NT2/D1 (cell line): ENCODE data around the gene SEPTIN8.

Experiments used
- DNase-seq: peaks from one replicate; pipeline ENCODE4 v3.0.0-alpha.2; 2011; ENCODE audit warnings: low read depth, low spot score
- H3K27me3 ChIP-seq: 2 replicates; pipeline ENCODE4 v1.6.0; 2011; ENCODE audit warnings: mild to moderate bottlenecking; ENCODE audit not compliant: insufficient read length, insufficient read depth
- H3K36me3 ChIP-seq: 2 replicates; pipeline ENCODE4 v1.6.1; 2011; ENCODE audit warnings: mild to moderate bottlenecking, low read length, mixed read lengths; ENCODE audit not compliant: insufficient read depth, insufficient read length
- H3K4me1 ChIP-seq: 2 replicates; pipeline ENCODE4 v1.5.1; 2011; ENCODE audit not compliant: insufficient read depth, insufficient read length
- H3K4me3 ChIP-seq: 2 replicates; pipeline ENCODE4 v1.5.1; 2011; ENCODE audit warnings: low read depth; ENCODE audit not compliant: insufficient read length
- H3K9ac ChIP-seq: 2 replicates; pipeline ENCODE4 v1.6.0; 2011; ENCODE audit warnings: low read depth; ENCODE audit not compliant: insufficient read length
- H3K9me3 ChIP-seq: 2 replicates; pipeline ENCODE4 v1.5.1; 2011; ENCODE audit warnings: mild to moderate bottlenecking, low read length; ENCODE audit not compliant: insufficient read depth
- SUZ12 ChIP-seq: IDR thresholded peaks from 2 replicates; pipeline ENCODE4 v1.6.1; 2011; ENCODE audit not compliant: insufficient read length, insufficient read depth; ENCODE audit errors: extremely low read depth
- YY1 ChIP-seq: IDR thresholded peaks from 2 replicates; pipeline ENCODE4 v1.6.1; 2011; ENCODE audit not compliant: insufficient read length, insufficient read depth
- ZNF274 ChIP-seq: IDR thresholded peaks from 2 replicates; pipeline ENCODE4 v1.6.1; 2011; ENCODE audit warnings: mild to moderate bottlenecking, low read depth, low read length

The SEPTIN8 gene, protein sequence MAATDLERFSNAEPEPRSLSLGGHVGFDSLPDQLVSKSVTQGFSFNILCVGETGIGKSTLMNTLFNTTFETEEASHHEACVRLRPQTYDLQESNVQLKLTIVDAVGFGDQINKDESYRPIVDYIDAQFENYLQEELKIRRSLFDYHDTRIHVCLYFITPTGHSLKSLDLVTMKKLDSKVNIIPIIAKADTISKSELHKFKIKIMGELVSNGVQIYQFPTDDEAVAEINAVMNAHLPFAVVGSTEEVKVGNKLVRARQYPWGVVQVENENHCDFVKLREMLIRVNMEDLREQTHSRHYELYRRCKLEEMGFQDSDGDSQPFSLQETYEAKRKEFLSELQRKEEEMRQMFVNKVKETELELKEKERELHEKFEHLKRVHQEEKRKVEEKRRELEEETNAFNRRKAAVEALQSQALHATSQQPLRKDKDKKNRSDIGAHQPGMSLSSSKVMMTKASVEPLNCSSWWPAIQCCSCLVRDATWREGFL

DNA sequence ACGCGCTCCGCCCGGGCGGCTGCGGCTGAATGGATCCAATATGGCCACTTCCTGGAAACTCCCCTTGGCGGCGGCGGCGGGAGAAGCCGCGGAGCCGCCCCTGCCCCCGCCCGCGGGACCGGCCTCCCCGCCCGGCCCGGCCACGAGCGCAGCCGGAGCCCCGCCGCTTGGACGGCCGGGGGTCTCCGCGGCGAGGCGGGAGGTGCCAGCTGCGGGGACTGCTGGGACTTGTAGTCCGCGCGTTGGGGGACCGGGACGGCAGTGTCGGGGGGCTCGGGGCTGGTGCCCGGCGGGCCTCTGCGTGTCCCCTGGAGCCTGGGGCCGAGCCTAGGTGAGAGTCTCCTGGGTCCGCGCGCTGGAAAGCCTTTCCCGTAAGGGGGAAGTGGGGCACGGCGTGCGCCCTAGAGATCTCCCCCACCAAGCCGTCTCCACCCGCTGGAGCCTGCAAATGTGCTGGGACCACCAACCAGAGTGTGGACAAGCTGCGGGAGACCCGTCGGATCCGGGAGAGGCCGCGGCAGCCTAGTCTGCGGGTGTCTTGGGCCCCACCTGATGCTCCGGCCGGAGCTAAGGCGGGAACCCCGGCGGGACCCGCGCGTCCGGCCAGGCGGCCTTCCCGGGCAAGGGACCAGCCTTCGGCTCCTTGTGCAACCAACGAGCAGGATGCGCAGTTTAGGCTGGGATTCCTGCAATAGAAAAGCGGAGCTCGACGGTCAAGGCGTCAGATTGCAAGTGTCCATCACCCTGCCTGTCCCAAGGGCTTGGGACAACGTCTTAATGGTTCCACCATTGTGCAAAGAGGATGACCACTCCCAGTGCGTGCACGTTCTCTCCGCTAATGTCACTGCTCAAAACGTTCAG is at the start of gene SEPTIN8:
Gene SEPTIN8 (minus strand): TSS at position 31 of the 861 bp plus-strand sequence. CDS start 102 bp downstream, outside the sequence.
- Histone ChIP-seq H3K4me1 (peaks cover 2% of the 10 kb centered on the region), H3K9ac (peak within 1 kb of the TSS; percentile 74), H3K36me3 (peaks cover 5% of the 10 kb centered on the region), H3K27me3 (peaks cover 30% of the 10 kb centered on the region), H3K4me3 (peak within 1 kb of the TSS; percentile 71), H3K9me3 (no peaks in the 10 kb centered on the region)
- TF ChIP-seq SUZ12 (no peak), ZNF274 (no peak), YY1 (no peak)
- no peak for DNase-seq

DNA sequence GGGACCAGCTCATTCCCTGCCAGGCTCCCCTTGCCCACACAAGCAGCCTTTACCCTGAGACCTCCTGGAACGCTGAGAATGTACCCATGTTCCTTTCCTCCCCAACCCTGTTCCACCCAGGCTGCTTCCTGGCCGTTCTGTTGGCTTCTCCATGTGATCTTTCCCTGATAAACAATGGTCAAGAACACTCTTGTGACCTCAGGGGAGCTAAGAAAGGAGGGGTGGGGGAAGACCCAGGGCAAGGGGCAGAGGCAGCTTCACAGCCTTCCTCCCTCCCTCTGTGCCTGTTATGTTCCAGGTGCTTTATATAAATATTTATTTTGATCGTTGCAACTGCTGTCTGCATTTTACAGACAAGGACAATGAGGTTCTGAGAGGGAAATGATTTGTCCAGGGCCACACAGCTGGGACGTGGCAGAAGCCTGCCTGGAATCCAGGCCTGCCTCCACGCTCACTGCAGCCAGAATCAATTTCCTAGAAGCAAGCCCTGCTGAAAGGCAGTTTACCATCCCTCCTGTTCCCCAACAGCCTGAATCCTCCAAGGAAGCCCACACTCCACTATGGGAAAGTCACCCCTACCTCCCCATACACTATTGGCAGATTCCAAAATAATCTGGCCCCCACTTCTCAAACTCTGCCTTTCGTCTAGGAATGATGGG is 49.5 kb upstream of the SEPTIN8 start:
- H3K36me3 ChIP-seq = peaks cover 3% of the 10 kb centered on the region
- TF ChIP-seq SUZ12 (no peak), YY1 (no peak), ZNF274 (no peak)
- peaks cover 50% of the 10 kb centered on the region for H3K27me3 ChIP-seq
- peaks cover 5% of the 10 kb centered on the region for H3K4me1 ChIP-seq
- DNase-seq = no peak
- no peaks in the 10 kb centered on the region for H3K9me3 ChIP-seq
- peak overlapping the region; percentile 79 for H3K9ac ChIP-seq
- peak overlapping the region; percentile 40 for H3K4me3 ChIP-seq

DNA sequence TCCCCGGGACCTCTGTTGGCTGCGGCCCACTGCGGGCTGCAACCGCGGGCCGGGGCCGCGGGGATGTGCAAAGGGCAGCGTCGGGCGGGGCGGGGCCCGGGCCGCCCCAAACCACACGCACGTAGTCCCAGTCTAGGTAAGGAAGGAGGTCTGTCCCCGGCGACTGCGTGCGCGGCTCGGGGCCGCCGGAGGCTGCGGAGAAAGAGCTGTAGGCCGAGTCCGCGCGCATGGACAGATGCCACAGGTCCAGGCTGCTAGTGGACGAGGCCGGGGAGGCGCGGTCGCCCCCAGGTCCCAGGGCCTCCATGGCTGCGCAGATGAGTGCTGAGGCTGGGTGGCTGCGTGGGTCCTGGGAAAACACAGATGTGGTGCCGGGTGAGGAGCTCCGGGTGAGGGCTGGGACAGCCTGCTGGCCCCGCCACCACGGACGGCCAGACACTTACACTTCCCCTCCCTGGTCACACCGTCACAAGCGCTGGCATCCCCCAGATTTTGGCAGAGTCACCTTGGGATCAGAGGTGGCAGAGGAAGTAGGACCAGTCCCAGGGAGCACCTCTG is 48.9 kb upstream of the SEPTIN8 start:
- H3K36me3 ChIP-seq = peaks cover 3% of the 10 kb centered on the region

DNA sequence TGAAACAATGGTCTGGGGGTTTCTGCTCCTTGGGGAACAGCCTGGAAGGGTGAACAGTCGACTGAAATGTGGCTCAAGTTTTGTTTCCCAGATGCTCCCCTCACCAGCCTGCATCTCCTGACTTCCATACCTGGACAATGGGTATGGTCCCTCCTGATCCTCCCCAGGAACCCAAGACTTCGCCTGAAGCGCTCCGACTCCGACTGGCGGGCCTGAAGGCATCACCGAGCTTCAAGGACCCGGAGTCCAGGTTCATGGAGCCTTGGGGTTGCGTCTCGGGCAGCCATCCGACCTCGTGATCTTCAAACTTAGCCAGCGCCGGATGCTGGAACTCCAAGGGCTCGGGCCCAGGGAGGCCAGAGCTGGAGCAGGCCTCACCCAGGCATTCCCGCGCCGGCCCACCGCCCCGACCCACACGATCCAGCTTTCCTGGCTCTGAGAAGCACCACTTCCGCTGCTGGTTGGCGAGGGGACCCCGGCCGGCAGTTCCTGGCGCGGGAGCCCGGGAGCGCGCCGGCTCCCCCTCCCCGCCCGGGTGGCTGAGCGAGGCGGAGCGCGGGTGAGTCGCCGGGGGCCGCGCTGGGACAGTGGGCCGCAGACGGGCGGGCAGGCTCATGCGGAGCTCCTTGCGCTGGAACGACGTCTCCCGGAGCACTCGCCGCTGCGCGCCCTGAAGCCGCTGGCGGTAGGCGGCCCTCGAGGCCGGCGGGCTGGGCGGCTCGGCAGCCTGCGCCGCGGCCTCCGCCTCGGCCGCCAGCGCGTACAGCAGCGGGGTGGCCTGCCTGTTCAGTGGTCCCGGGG is 48.2 kb upstream of the SEPTIN8 start:
- peak overlapping the region; percentile 40 for H3K4me3 ChIP-seq
- no peaks in the 10 kb centered on the region for H3K9me3 ChIP-seq
- H3K36me3 ChIP-seq = peaks cover 3% of the 10 kb centered on the region
- H3K9ac ChIP-seq = peak overlapping the region; percentile 79
- peaks cover 45% of the 10 kb centered on the region for H3K27me3 ChIP-seq
- H3K4me1 ChIP-seq = peaks cover 5% of the 10 kb centered on the region
- DNase-seq = no peak
- TF ChIP-seq SUZ12 (no peak), ZNF274 (no peak), YY1 (no peak)

More for the DNA sequence above, 48.9 kb upstream of the SEPTIN8 start:
- peaks cover 5% of the 10 kb centered on the region for H3K4me1 ChIP-seq
- H3K9ac ChIP-seq = peak overlapping the region; percentile 79
- H3K27me3 ChIP-seq = peaks cover 45% of the 10 kb centered on the region
- TF ChIP-seq ZNF274 (no peak), YY1 (no peak), SUZ12 (no peak)
- peak overlapping the region; percentile 40 for H3K4me3 ChIP-seq
- no peaks in the 10 kb centered on the region for H3K9me3 ChIP-seq
- DNase-seq = no peak

DNA sequence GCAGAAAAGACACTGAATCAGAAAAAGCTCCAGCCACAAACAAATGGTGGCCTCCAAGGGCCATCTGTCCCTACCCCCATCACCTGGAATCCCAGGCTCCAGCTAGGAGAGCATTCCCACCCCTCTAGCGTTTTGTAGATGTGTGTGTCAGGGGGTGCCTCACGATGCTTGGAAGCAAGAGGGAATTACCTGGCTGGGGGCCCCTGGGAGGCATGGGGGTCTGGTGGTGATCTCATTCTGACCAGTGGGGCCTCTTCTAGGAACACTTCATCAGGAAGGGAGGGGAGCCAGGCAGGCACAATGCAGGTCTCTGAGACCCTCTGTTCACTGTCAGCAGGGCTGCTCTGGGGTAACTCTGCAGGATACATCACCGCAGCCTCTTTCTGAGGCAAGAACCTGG is 47.4 kb upstream of the SEPTIN8 start:
- no peak for DNase-seq
- H3K36me3 ChIP-seq = peaks cover 3% of the 10 kb centered on the region
- TF ChIP-seq YY1 = no peak
- TF ChIP-seq ZNF274 = no peak
- no peak for TF ChIP-seq SUZ12
- no peak overlapping the region for H3K9ac ChIP-seq
- H3K4me1 ChIP-seq = peaks cover 3% of the 10 kb centered on the region
- H3K27me3 ChIP-seq = peaks cover 41% of the 10 kb centered on the region
- H3K9me3 ChIP-seq = no peaks in the 10 kb centered on the region
- H3K4me3 ChIP-seq = no peak overlapping the region

DNA sequence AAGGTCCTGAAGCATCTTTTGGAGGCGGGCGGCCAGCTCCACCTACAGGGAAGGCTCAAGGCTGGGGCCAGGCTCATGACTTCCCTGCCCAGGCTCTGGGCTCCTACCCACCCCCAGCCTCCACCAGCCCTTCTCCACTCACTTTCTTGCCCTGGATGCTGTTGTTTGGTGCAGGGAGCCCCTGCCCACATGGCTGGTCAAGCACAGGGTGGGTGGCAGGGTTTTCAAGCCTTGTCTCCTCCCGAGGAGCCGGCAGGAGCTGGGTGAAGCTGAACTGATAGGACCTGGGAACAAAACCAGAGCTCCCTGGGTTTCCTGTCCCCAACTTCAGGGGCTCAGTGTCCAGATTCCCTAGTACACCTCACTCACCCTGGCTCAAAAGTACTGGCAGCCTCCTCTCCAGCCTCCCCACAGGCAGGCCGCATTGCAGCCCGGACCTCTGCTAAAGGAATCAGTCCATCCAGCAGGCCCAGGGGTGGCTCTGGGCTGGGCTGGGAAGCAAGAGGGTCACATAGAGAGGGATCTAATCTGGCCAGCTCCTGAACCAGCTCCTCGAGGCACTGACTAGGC is 46.5 kb upstream of the SEPTIN8 start:
- Histone ChIP-seq H3K9ac (peak overlapping the region; percentile 8), H3K4me3 (no peak overlapping the region), H3K27me3 (peaks cover 32% of the 10 kb centered on the region), H3K36me3 (peaks cover 3% of the 10 kb centered on the region), H3K4me1 (peaks cover 3% of the 10 kb centered on the region), H3K9me3 (no peaks in the 10 kb centered on the region)
- DNase-seq = no peak
- TF ChIP-seq YY1 = no peak
- TF ChIP-seq ZNF274 = no peak
